Osteocyte (in vitro differentiated cells): ENCODE data around the gene SHC2. TPM values are rescaled to one million over a fixed set of nuclear protein-coding genes. Genes with fewer than 3 reads are reported as not detected.
"Not testable (repeated sequence)": the region's sequence is repeated elsewhere in the genome, so short reads cannot be mapped to it uniquely, and the experiment has no call there.

Experiments used
- DNase-seq: peaks from one replicate; pipeline ENCODE4 v3.0.0; 2021; ENCODE audit warnings: mixed read lengths; ENCODE audit not compliant: unreplicated experiment; ENCODE audit errors: extremely low spot score
- H3K27ac Mint-ChIP-seq: one replicate; pipeline ENCODE4 v1.8.0; 2021; ENCODE audit warnings: mild to moderate bottlenecking, mixed read lengths; ENCODE audit not compliant: unreplicated experiment
- H3K27me3 Mint-ChIP-seq: one replicate; pipeline ENCODE4 v1.8.0; 2021; ENCODE audit warnings: mixed read lengths; ENCODE audit not compliant: unreplicated experiment
- H3K36me3 Mint-ChIP-seq: one replicate; pipeline ENCODE4 v1.8.0; 2021; ENCODE audit warnings: mixed read lengths; ENCODE audit not compliant: unreplicated experiment
- H3K4me1 Mint-ChIP-seq: one replicate; pipeline ENCODE4 v1.8.0; 2021; ENCODE audit warnings: mixed read lengths; ENCODE audit not compliant: unreplicated experiment
- H3K4me3 Mint-ChIP-seq: one replicate; pipeline ENCODE4 v1.8.0; 2021; ENCODE audit warnings: mild to moderate bottlenecking, moderate library complexity, mixed read lengths; ENCODE audit not compliant: unreplicated experiment
- H3K9me3 Mint-ChIP-seq: one replicate; pipeline ENCODE4 v1.8.0; 2021; ENCODE audit warnings: mixed read lengths; ENCODE audit not compliant: unreplicated experiment
- CTCF ChIP-seq: fragments of 200-600 bp; sonication (generic); IDR thresholded peaks from 2 replicates; pipeline ENCODE4 v1.5.0; 2021; ENCODE audit warnings: antibody characterized with exemption, mild to moderate bottlenecking, moderate library complexity
- total RNA-seq: library from RNA; stranded (reverse); gene quantifications from 2 replicates; pipeline ENCODE4 v1.2.1, GENCODE V29; 2021

SHC2 gene
- total RNA-seq, 1 donor from 2014 or later = 61.7 TPM

GRCh38 chr19:383040-383439, 77.8 kb downstream of the SHC2 start:
- no peak for TF ChIP-seq CTCF
- Mint-ChIP-seq H3K4me3 (no peak overlapping the region), H3K4me1 (peaks cover 2% of the 10 kb centered on the region), H3K36me3 (no peaks in the 10 kb centered on the region), H3K27ac (no peak overlapping the region), H3K27me3 (peaks cover 28% of the 10 kb centered on the region), H3K9me3 (no peaks in the 10 kb centered on the region)
- DNase-seq = no peak

- not testable (repeated sequence) for H3K9me3 Mint-ChIP-seq, H3K36me3 Mint-ChIP-seq, H3K4me3 Mint-ChIP-seq, H3K4me1 Mint-ChIP-seq, DNase-seq, H3K27ac Mint-ChIP-seq
- H3K27me3 Mint-ChIP-seq = peaks cover 29% of the 10 kb centered on the region
These were observed 78.3 kb downstream of the SHC2 start for GRCh38 chr19:382578-382977.

GRCh38 chr19:381901-382300, 78.9 kb downstream of the SHC2 start:
- H3K36me3 Mint-ChIP-seq, H3K4me3 Mint-ChIP-seq, DNase-seq, H3K4me1 Mint-ChIP-seq, H3K9me3 Mint-ChIP-seq, H3K27ac Mint-ChIP-seq: not testable (repeated sequence)
- peaks cover 26% of the 10 kb centered on the region for H3K27me3 Mint-ChIP-seq

- H3K4me3 Mint-ChIP-seq, H3K4me1 Mint-ChIP-seq, H3K9me3 Mint-ChIP-seq, H3K27ac Mint-ChIP-seq, DNase-seq, H3K36me3 Mint-ChIP-seq: not testable (repeated sequence)
- H3K27me3 Mint-ChIP-seq = peaks cover 16% of the 10 kb centered on the region
These were observed 80.1 kb downstream of the SHC2 start for GRCh38 chr19:380618-381219.

- H3K36me3 Mint-ChIP-seq = no peaks in the 10 kb centered on the region
- no peak for TF ChIP-seq CTCF
- DNase-seq = no peak
- H3K4me1 Mint-ChIP-seq = peaks cover 2% of the 10 kb centered on the region
- H3K4me3 Mint-ChIP-seq = no peak overlapping the region
- no peak overlapping the region for H3K27ac Mint-ChIP-seq
- no peaks in the 10 kb centered on the region for H3K9me3 Mint-ChIP-seq
- peaks cover 17% of the 10 kb centered on the region for H3K27me3 Mint-ChIP-seq
These were observed 81.0 kb downstream of the SHC2 start for GRCh38 chr19:379796-380195.

GRCh38 chr19:378706-379105, 82.1 kb downstream of the SHC2 start:
- no peak overlapping the region for H3K4me3 Mint-ChIP-seq
- no peak for DNase-seq
- H3K4me1 Mint-ChIP-seq = peaks cover 2% of the 10 kb centered on the region
- H3K27ac Mint-ChIP-seq = no peak overlapping the region
- TF ChIP-seq CTCF = no peak
- H3K36me3 Mint-ChIP-seq = no peaks in the 10 kb centered on the region
- no peaks in the 10 kb centered on the region for H3K9me3 Mint-ChIP-seq
- H3K27me3 Mint-ChIP-seq = peaks cover 10% of the 10 kb centered on the region
